Stimulated activated CD4-positive, alpha-beta T cell treated with anti-CD3 and anti-CD28 coated beads, Interleukin-1b, Interleukin-23, amount 100 ng/mL, for 24 hours (primary cell): ENCODE measurements around the gene CDKL4.
A peak's percentile ranks its signal among the peaks of the same experiment; 100 is the strongest.
"Not testable (repeated sequence)": the region's sequence is repeated elsewhere in the genome, so short reads cannot be mapped to it uniquely, and the experiment has no call there.

Experiments
- DNase-seq, 4 experiments: peaks; one replicate each; pipeline ENCODE4 v3.0.0-alpha.2; 2020; ENCODE audit warnings: low read depth in 4 of 4, low spot score in 1 of 4

The CDKL4 gene

DNA sequence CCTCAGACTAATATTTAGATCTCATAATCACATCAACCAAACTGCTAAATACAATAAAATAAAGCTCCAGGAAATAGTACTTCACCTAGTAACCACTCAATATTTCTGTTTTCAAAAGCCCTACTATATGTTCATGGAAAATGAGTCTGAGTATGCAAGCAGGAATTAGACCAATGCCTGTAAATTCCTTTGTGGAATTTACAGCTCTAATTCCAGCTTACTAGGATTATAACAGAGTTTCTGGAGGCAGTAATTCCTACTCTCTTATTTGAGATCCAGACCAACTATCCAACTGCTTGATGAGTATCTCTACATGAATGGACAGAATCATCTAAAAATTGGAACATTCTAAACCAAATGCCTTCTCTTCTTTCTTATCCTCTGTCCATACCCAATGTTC, 11.6 kb downstream of the CDKL4 start:
- no peak for DNase-seq

DNA sequence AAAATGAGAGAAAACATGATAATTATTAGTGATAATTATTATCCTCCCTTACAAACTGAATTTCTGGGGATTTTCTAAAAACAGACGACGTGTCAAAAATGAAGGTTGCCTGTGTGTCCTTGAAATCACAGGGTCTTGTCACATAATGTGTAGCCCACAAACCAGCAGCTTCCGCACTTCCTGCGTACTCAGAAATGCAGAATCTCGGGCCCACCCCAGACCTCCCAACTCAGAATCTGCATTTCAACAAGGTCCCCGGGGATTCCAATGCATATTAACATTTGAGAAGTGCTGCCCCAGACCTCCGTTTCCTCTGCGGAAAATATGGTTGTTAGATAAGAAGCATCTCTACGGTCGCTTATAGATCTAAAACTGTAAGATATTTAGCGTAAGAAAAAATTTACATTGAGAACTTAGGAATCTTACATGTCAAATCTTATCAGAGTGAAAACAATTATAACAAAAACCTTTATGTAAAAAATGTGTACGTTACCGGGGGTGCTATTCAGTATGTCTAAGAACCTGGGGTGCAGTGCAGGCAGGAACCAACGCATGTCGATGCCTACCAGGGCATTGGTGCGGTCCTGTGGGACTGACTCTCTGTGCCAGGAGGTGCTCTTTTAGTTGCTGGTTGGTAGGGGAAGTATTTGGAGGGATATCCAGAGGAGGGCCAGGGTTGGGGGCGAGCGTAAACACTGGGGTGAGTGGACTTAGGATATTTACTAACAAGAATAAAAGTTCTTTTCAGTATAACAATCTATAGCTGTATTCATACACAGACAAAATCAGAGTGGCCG, 15.2 kb downstream of the CDKL4 start:
- no peak for DNase-seq

DNA sequence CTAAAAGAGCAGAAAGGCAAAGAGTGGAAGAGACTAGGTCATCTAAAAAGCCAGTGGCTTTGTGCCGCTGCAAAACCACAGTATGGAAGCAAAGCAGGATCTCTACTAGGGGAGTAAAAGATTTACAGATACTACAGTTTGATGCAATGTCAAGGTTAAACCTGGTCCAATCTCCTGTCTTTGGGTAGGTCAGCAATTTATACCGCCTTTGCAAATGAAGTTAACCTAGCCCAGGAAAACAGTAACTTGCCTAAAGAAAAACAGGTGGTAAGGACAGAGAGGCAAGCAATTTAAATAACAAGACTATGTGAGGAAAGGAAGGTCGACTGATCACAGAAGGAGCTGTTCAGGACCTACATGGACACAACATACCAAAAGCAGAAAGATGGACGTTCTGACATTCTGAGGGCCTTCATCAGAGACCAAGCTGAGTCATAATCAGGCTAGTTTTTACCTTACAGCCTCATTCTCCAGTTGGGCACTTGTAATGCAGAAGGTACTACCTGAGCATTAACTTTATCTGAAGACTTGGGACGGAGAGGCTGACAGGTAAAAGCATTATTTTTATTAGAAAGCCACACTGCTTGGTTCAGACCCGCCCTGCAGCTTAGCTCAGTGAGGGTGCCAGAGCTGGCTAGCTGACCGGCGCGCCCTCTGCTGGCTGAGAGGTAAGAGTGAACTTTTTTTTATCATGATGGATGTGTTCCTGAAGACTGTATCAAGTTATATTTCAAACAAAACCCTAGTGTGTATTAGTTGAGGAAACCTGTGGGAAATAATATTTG, 15.9 kb downstream of the CDKL4 start:
- peak; percentile 61 to 71 (median 68) for DNase-seq

DNA sequence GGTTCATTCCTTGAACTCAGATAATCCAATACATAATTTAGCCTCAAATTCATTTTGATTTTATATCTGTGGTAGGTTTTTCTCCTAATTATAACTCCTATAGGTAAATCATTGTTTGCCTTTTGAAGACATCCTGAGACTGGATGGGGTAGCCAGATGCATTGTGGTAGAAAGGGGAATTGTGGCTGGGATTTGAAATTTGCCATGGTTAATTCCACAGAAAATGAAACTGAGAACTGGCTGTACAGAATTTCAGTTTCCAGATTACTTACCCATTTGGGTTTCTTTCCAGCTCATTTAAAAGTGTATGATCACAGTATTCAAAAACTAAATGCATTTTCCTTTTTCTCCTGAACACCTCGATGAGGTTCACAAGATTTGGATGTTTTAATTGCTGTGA, 18.2 kb downstream of the CDKL4 start:
- DNase-seq = no peak

GRCh38 chr2:39223909-39224308, 19.9 kb downstream of the CDKL4 start:
- no peak for DNase-seq

GRCh38 chr2:39221459-39221858, 22.3 kb downstream of the CDKL4 start:
- no peak for DNase-seq

GRCh38 chr2:39220136-39220535, 23.6 kb downstream of the CDKL4 start:
- DNase-seq = no peak

DNA sequence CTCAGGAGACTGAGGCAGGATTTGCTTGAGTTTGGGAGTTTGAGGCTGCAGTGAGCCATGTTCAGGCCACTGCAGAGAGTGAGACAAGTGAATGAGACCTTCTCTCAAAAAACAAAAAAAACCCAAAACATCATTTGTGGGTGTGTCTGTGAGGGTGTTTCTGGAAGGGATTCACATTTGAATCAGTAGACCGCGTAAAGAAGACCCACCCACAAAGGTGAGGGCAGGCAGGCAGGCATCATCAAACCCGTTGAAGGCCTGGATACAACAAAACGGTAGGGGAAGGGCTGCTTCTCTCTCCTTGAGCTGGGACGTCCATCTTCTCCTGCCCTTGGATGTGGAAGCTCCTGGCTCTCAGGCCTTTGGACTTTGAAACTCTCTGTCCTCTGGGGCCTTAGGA, 25.4 kb downstream of the CDKL4 start:
- no peak for DNase-seq

DNA sequence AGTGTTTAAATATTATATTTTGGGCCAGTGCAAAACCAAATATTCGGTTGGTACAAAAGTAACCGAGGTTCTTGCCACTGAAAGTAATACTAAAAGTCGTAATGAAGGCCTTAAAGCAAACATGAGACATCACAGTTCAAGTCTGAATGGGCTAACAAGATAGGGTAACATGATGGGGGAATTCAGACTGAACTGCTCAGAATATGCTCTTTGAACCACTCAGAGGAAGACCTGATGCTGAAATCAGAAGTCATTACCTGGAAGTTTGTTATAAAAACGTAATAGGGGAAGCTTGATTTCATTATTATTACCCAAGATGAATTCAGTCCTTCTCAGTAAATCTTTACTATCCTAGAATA, 26.6 kb downstream of the CDKL4 start:
- DNase-seq = no peak

DNA sequence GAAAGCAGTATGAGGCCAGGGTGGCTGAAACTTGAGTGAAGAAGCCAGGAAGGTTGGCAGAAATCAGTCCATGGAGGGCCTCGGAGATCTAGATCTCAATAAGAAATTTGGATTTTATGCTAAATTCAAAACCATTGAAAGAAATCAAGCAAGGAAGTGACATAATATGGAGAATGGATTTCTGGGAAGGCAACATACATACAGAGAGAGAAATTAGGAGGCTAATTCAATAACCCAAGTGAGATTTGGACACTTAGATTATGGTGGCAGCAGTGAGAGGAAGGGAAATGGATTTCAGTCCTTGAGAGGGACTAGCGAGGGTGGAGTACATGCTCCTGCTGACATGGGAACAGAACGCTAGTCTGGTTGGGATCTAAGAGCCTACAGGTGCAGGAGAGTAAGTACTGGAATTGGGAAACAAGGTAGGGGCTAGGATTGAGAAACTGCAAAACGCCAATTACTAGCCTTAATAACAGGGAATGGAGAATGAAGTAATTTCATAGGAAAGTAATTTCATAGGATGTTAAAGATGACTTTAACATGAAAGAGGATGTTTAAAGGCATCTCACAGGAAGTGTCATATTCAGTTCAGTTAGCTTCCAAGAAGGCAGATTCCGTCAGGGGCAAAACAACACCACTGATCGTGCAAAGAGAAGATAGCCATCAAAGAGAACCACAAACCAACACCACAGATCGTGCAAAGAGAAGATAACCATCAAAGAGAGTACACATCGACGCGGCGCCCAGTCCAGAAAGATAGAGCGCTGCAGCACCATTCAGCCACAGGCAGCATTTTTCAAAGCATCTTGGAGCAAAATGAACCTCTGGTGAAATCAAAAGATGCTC, 27.2 kb downstream of the CDKL4 start:
- DNase-seq = peak in 2 of 4 experiments; percentile 20 to 38

DNA sequence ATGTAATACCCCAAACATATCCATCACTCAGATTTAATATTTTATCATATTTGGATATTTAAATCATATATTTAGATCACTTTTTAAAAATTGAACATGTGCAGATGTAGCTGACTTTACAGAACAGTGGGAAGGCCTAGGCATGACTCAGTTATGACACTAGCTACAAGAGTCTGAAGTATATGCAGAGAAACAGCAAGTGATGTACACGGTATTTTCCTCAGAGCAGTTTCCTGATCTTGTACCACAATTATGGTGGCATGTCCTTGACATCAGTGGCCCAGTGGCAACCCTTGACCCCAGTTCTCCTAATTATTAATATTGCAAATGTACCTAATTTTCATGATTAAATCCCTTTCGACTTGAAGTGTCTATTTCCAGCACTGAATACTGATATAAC, 28.2 kb downstream of the CDKL4 start:
- no peak for DNase-seq

DNA sequence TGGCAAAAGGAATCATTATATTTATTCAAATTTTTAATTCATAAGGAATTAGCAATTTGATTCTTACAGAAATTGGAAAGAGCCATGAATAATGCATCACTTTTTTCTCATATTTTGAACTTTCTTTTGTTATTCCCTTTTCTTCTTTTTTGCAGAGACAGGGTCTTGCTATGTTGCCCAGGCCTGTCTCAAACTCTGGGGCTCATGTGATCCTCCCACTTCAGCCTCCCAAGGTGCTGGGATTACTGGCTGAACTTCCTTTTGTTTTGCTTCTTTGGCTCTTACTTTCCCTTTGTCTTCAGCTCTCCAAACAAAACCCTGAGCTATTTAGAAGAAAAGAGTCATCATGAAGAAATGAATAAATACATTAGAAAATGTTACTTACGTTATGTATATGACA, 30.8 kb downstream of the CDKL4 start:
- no peak for DNase-seq

GRCh38 chr2:39210846-39211245, 32.9 kb downstream of the CDKL4 start:
- DNase-seq = no peak

- DNase-seq = no peak
Measured at GRCh38 chr2:39203382-39203781, 40.4 kb downstream of the CDKL4 start.

- DNase-seq = no peak
Measured at GRCh38 chr2:39202639-39203369, 41.0 kb downstream of the CDKL4 start.

DNA sequence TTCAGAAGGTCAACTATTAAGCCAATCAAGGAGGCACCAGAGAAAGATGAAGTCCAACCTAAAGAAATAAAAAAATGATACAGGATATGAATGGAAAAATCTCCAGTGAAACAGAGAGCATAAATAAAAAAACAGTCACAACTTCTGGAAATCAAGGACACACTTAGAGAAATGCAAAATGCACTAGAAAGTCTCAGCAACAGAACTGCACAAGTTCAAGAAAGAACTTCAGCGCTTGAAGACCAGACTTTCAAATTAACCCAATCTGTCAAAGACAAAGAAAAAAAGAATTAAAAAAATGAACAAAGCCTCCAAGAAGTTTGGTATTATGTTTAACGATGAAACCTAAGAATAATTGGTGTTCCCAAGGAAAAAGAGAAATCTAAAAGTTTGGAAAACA, 46.8 kb downstream of the CDKL4 start:
- not testable (repeated sequence) for DNase-seq

GRCh38 chr2:39194686-39195085, 49.1 kb downstream of the CDKL4 start:
- DNase-seq = no peak

GRCh38 chr2:39188960-39189494, 54.7 kb downstream of the CDKL4 start:
- DNase-seq = no peak

DNA sequence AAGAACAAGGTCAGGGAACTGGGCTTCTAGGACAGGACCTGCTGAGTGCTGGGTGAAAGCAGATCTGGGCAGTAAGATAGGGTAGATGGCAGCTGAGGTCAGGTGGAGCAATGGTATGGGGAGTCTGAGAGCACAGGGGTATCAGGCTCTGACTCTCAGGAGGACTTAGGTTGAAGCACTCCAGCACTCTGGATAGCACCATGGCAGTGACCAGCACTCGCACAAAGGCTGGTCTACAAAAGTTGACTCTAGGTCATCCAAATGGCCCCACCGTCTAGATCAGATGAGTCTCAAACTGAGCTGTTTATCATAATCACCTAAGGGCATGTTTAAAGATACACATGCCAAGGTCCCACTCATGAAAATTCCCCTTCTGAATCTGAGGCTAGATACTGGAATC, 60.1 kb downstream of the CDKL4 start:
- no peak for DNase-seq

GRCh38 chr2:39181297-39181696, 62.5 kb downstream of the CDKL4 start:
- no peak for DNase-seq
